HG03060 (cell line): ENCODE results near the gene KIAA1549.

Experiments
- ATAC-seq: cut with Tn5 transposase; IDR thresholded peaks from one replicate; pipeline ENCODE4 v1.9.1; 2021; ENCODE audit warnings: low read depth, moderate number of reproducible peaks; ENCODE audit not compliant: unreplicated experiment

The KIAA1549 gene

GRCh38 chr7:138866353-138866752, 114.8 kb downstream of the KIAA1549 start:
- no peak for ATAC-seq

GRCh38 chr7:138865843-138866242, 115.3 kb downstream of the KIAA1549 start:
- no peak for ATAC-seq

DNA sequence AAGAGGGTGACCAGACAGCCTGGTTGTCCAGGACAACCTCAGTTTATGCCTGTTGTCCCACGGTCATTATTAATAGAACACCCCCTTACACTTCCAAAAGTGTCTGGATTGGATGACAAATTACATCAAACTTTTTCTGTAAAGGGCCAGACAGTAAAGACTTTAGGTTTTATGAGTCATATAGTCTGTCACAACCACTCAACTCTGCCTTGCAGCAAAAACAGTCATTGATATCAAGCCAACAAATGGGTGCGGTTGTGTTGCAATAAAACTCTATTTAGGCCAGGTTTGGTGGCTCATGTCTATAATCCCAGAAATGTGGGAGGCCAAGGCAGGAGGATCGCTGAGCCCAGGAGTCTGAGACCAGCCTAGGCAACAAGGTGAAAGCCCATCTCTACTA, 116.5 kb downstream of the KIAA1549 start:
- no peak for ATAC-seq

- ATAC-seq, result no peak
Observed at GRCh38 chr7:138863931-138864330, 117.3 kb downstream of the KIAA1549 start.

DNA sequence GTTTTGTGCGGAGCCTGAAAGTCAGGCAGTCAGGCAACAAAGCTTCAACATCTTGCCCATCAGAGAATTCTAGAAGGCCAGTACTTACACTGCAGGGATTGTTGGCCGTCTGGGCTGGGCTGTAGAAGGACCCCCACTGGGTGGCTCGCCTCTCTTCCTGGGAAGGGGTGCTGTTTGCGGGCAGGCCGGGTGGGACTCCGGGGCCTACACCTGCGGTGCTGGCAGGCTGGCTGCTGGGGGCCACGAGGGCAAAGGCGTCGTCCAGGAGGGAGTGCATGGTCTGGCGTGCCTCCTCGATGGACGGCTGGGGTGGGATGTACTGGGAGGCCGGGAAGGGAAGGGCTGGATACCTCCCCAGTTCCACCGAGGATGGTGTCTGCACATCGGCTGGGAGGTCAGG, 120.1 kb downstream of the KIAA1549 start:
- no peak for ATAC-seq

DNA sequence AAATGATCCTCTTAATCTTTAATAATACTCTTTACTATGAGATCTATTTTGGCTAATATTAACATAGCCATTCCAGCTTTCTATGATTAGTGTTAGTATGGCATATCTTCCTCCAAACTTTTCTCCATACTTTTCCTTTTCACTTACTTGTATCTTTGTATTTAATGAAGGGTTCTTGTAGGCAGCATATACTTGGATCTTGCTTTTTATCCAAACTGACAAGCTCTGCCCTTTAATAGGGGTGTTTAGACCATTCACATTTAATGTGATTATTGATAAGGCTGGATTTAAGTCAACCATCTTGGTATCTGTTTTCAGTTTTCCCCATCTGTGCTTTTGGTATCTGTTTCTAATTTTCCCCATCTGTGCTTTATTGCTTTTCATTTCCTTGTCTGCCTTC, 123.5 kb downstream of the KIAA1549 start:
- ATAC-seq, result no peak

- no peak for ATAC-seq
Observed at GRCh38 chr7:138854115-138854645, 127.0 kb downstream of the KIAA1549 start.

GRCh38 chr7:138853448-138853847, 127.7 kb downstream of the KIAA1549 start:
- no peak for ATAC-seq

DNA sequence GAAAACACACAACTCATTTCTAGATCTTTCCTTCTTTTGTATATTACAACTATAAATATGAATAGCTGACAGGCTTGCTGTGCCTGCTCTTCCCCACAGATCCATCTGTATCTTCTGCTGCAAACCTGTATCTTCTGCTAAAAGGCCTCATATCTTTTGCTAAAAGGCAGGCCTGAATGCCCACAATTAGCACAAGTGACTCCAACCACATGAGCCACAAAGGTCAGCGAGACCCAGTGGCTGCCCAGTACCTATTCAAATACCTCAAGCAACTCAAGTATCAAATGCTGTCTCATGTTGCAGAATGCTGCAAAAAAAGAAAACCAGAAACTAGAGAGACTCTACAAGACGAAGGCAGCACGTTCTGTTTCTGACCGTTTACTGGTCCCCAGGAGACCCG, 128.7 kb downstream of the KIAA1549 start:
- no peak for ATAC-seq

DNA sequence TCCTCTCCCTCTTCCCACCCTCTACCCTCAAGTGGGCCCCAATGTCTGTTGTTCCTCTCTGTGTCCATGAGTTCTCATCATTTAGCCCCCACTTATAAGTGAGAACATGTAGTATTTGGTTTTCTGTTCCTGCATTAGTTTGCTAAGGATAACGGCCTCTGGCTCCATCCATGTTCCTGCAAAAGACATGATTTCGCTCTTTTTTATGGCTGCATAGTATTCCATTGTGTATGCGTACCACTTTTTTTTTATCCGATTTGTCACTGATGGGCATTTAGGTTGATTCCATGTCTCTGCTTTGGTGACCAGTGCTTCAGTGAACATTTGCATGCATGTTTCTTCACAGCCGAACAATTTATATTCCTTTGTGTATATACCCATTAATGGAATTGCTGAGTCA, 131.5 kb downstream of the KIAA1549 start:
- ATAC-seq, result no peak

GRCh38 chr7:138848056-138848980, 132.9 kb downstream of the KIAA1549 start:
- no peak for ATAC-seq

GRCh38 chr7:138845711-138846110, 135.5 kb downstream of the KIAA1549 start:
- ATAC-seq, result no peak

- no peak for ATAC-seq
Observed at GRCh38 chr7:138843632-138844580, 137.3 kb downstream of the KIAA1549 start.

GRCh38 chr7:138842111-138842510, 139.1 kb downstream of the KIAA1549 start:
- no peak for ATAC-seq

GRCh38 chr7:138838166-138838565, 143.0 kb downstream of the KIAA1549 start:
- ATAC-seq, result no peak

DNA sequence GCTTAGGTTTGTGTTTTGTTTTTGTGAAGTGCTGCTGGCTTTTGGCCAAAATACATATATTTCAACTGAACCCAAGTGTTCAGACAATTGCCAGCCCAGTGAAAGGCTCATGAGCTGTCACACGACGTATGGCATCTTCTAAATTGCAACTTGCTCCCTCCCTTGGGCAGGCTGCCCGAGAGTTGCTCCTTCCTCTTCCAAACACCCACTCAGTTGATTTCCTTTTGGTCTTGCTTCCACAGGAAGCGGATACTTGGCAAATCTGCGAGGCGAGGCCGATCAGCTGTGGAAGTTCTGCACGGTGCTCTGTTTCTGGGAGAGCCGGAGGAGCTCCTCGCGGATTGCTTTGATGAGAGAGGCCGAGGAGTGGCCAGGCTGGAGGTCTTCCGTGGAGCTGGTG, 143.6 kb downstream of the KIAA1549 start:
- no peak for ATAC-seq

DNA sequence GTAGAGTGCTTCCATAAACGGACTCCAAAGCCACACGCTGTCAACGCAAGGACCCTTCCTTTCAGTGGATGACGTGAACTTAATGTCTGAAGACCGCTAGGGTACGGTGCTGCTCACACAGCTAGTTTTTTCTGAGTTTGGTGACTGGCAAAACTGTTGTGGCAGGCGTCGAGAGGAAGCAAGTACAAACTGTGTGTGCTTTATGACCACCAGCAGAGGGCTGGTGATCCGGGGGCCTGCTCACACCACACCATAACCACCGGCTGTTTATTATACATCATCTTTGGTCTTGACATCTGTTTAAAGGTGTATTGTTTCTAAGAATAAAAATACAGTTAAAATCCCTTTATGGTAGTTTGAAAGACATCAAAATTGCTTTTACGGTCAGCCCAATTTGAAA, 146.1 kb downstream of the KIAA1549 start:
- ATAC-seq, result no peak

DNA sequence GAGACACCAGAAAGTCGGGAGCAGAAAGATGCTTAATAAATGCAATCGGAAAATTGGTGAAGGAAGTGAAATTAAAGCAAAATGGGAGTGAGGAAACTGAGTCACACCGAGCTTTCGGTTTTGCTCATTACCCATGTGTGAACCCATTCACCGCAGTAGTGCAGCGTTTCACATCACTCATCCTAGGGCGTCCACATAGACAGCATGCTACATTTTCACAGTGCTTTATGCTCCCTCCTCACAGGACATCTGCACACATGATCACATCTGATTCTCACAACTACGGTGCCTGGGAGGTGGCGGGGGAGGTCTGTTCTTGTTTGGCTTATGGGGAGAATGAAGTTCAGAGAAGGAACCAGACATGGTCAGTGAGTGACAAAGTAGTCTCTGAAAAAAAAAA, 146.6 kb downstream of the KIAA1549 start:
- ATAC-seq, result no peak

DNA sequence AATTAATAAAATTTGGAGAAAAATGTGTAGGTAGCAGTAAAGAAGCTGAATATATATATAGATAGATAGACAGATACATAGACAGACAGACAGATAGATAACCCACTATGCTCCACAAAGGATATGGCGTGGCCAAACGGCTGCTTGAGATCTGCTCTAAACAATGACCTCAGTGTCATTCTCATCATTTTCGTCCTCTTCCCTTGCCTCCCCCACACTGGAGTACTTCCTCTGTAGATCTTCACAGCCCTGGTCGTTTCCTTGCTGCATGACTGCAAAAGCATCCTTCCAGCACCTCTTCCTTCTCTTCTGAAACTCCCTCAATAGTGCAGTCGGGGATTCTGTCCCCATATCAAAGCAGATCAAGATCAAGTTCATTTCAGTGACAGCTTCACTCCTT, 147.6 kb downstream of the KIAA1549 start:
- no peak for ATAC-seq

DNA sequence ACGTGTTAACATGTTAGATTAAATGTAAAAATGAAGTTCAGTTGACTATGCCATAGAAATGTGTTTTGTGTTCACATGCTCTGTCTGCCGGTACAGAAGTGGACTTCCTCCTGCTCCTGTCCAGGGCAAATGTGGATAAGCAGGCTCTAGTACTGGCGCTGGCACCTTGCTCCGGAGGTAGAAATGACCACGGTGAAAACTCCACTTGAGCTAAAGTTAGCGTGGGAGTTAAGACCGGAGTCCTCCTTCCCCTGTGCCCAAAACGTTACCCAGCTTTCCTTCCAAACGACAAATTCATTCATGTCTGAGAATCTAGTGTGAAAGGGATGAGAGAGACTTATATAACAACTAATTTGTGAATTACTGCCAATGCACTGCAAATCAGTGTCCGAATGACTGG, 148.2 kb downstream of the KIAA1549 start:
- no peak for ATAC-seq

DNA sequence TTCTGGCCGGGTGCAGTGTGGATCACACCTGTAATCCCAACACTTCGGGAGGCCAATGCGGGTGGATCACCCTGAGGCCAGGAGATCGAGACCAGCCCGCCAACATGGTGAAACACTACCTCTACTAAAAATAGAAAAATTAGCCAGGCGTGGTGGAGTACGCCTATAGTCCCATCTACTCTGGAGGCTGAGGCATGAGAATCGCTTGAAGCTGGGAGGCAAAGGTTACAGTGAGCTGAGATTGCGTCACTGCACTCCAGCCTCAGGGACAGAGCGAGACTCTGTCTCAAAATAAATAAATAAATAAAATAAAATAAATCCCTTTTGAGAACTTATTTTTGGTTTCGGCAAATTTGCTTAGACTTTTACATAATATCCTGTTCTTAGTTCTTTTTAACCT, 151.9 kb downstream of the KIAA1549 start:
- ATAC-seq, result no peak
